GM12892 (cell line): Measurements from ENCODE around the gene SLC4A5.

Source experiments
- DNase-seq: peaks from one replicate; pipeline ENCODE4 v3.0.0; 2011; ENCODE audit not compliant: insufficient read length
- FAIRE-seq: peaks from 2 replicates; lab custom pipeline; 2011; peaks lifted over from hg19 to GRCh38; lab: Jason Lieb, UNC
- POLR2A ChIP-seq: IDR thresholded peaks from 2 replicates; pipeline ENCODE4 v1.6.1; 2011; ENCODE audit warnings: low read depth, low read length, control low read depth
- POLR2AphosphoS5 ChIP-seq: IDR thresholded peaks from 2 replicates; pipeline ENCODE4 v1.6.1; 2011; ENCODE audit warnings: low read depth, low read length, control low read depth
- TAF1 ChIP-seq: IDR thresholded peaks from 2 replicates; pipeline ENCODE4 v1.6.1; 2011; ENCODE audit warnings: low read depth, mild to moderate bottlenecking, control low read depth, low read length, borderline replicate concordance

The SLC4A5 gene

GRCh38 chr2:74304332-74305148 is 38.7 kb downstream of the SLC4A5 start:
- DNase-seq (no peak), FAIRE-seq (no peak)
- no peak for TF ChIP-seq POLR2AphosphoS5
- TF ChIP-seq TAF1 = no peak
- no peak for TF ChIP-seq POLR2A

DNA sequence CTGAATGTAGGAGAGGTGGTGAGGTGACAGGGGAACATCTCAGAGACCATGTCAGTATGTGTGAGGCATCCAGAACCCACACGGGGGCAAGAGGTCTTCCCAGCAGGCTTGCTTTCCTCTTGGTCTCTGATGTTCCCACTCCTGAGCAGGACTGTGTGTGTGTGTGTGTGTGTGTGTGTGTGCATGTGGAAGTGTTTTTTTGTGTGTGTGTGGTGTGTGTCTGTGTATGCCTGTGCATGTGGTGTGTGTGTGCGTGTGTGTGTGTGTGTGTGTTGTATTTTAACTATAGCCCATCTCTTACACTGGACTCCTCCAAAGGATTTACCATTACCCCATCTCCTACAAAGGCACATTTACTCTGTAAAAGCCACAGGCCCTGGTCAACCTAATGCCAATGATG is 40.4 kb downstream of the SLC4A5 start:
- TF ChIP-seq POLR2AphosphoS5 = no peak
- TF ChIP-seq TAF1 = no peak
- no peak for TF ChIP-seq POLR2A
- no peak for FAIRE-seq
- no peak for DNase-seq

- no peak for FAIRE-seq
- no peak for TF ChIP-seq POLR2A
- no peak for TF ChIP-seq POLR2AphosphoS5
- no peak for TF ChIP-seq TAF1
- DNase-seq = no peak
Observed at GRCh38 chr2:74301262-74301661, 42.0 kb downstream of the SLC4A5 start.

- TF ChIP-seq POLR2AphosphoS5 (no peak), TAF1 (no peak), POLR2A (no peak)
- FAIRE-seq = no peak
- DNase-seq = no peak
Observed at GRCh38 chr2:74300506-74300905, 42.7 kb downstream of the SLC4A5 start.

GRCh38 chr2:74297950-74298349 is 45.3 kb downstream of the SLC4A5 start:
- FAIRE-seq = no peak
- TF ChIP-seq TAF1 (no peak), POLR2A (no peak), POLR2AphosphoS5 (no peak)
- no peak for DNase-seq

- no peak for TF ChIP-seq TAF1
- no peak for TF ChIP-seq POLR2A
- no peak for TF ChIP-seq POLR2AphosphoS5
- FAIRE-seq (peak; percentile 70), DNase-seq (no peak)
Observed at GRCh38 chr2:74297391-74297790, 45.8 kb downstream of the SLC4A5 start.

DNA sequence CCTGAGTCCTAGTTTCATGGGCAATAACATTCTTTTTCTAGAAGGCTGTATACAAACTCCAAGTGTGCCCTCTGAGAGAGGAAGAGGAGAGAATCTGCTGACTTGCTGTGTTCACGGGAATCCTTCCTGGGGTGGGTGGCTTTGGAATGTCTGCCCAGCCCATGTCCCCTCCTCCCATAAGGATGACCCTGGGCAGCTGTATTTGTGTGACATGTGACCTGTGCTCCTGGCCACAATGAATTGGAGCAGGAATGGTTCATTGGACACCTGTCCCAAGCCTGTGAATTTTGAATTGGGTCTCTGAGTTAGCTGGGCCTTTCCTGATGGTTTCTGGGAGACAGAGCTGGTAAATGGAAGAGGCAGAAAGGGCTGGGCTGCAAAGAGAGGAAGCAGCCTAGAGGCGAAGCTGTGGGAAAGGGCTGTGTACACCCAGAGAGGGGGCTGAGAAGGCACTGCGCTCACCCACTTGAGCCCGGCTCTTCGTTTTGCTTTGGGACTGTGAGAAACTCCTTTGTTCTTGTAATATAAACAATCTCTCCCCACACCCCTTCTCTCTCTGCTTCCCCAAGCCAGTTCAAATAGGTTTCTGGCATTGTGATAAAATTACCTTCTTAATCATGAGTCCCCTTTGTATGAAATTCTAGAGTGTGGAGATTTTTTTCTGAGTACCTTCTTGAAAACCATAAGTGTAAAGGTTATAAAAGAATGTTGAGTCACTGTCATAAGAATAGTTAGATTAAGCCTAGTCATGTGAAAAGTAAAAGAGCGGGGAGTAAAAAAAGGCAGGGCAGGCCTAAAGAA is 49.8 kb downstream of the SLC4A5 start:
- DNase-seq (no peak), FAIRE-seq (no peak)
- TF ChIP-seq TAF1 (no peak), POLR2AphosphoS5 (no peak), POLR2A (no peak)

- DNase-seq (no peak), FAIRE-seq (no peak)
Observed at GRCh38 chr2:74292751-74293150, 50.5 kb downstream of the SLC4A5 start.

DNA sequence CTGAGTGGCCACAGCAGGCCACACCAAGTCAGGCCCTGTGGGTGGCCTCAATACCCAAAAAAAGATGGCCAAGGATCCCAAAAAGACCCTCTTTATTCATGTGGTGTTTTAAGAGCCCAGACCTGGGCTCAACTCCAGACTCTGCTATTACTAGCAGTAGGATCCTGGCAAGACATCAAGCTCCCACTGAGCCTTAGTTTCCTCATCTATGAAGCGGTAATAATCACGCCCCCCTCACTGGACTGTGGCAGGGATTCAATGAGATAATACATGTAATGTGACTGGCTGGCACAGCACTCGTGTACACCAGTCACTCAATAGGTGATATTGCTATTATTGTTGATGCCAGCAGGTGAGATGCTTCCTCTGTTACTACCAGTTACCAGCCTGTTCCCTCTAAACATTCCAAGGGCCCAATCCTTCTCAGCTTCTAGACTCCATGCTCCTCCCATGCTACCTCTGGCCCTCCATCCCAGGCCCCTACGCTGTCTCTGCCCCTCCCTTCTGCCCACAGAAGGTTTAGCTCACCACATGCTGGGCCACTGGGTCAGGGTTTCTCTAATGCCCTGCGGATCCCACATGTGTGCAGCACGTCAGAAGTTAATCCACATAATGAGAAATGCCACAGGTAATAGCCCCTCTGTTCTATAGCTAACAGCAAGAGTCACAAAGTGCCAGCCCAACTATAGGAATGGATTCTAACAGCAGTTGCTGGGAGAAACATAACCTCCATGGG is 51.2 kb downstream of the SLC4A5 start:
- no peak for TF ChIP-seq POLR2A
- no peak for TF ChIP-seq TAF1
- no peak for TF ChIP-seq POLR2AphosphoS5
- FAIRE-seq (no peak), DNase-seq (no peak)

More at GRCh38 chr2:74292751-74293150, 50.5 kb downstream of the SLC4A5 start:
- no peak for TF ChIP-seq POLR2A

- no peak for TF ChIP-seq POLR2A
- no peak for TF ChIP-seq TAF1
- no peak for TF ChIP-seq POLR2AphosphoS5
- DNase-seq (no peak), FAIRE-seq (no peak)
Observed at GRCh38 chr2:74291218-74291544, 52.0 kb downstream of the SLC4A5 start.
